ACHN (cell line): ENCODE measurements around the gene CDK1.

Source experiments
- DNase-seq: peaks from one replicate; pipeline ENCODE4 v3.0.0-alpha.2; 2015
- in situ Hi-C: cut with HindIII; loops from 2 replicates; pipeline ENCODE4 v1.10.0; 2017; ENCODE audit warnings: low sequenced_read_pairs, low pct_ligation_motif_present, low pct_unique_long_range_greater_than_20kb

Gene CDK1

GRCh38 chr10:60778214-60778970 lies at the start of gene CDK1:
CDK1 (plus strand) TSS chr10:60778478; CDS start chr10:60780166, 1,688 bp downstream.
- peak; percentile 99 for DNase-seq
- in situ Hi-C loops: no loop called here

DNA sequence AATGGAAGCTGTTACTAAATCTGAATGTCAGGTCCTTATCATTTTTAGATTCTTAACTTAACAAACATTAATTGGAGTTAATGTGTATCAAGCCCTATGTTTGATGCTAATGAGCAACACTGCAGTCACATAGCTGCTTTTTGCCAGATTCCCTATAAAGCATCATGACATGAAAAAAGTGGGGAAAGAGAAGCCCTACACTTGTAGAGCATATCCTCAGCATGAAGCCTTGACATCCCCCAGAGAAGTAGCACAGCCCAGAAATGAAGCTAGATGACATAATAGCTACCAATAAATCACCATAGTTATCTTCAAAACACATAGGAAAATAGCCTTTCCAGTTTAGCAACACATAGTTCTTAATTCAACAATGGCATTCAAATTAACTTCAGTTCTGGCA lies 49.2 kb upstream of the CDK1 start:
- in situ Hi-C loops: no loop called here
- DNase-seq: no peak

GRCh38 chr10:60731134-60731885 lies 47.0 kb upstream of the CDK1 start:
- in situ Hi-C loops: no loop called here

GRCh38 chr10:60732198-60732806 lies 46.0 kb upstream of the CDK1 start:
- in situ Hi-C loops: no loop called here
- no peak for DNase-seq

More at GRCh38 chr10:60731134-60731885, 47.0 kb upstream of the CDK1 start:
- no peak for DNase-seq

- in situ Hi-C loops: no loop called here
- DNase-seq: peak; percentile 54
Observed at GRCh38 chr10:60732807-60733516, 45.3 kb upstream of the CDK1 start.

DNA sequence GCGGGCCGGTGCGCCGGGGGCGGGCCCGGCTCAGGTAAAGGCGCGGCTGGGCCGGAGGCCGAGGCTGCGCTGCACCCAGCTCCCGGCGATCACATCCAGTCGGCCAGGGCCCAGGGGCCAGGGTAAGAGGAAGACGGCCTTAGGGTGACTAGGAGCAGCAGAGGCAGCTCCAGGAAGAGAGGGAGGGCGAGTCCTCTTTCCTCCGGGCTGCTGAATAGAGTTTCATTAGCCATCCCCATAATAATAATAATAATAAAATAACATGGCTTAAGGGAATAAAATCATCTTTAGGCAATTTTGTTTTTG lies 44.8 kb upstream of the CDK1 start:
- in situ Hi-C loops: no loop called here
- no peak for DNase-seq

DNA sequence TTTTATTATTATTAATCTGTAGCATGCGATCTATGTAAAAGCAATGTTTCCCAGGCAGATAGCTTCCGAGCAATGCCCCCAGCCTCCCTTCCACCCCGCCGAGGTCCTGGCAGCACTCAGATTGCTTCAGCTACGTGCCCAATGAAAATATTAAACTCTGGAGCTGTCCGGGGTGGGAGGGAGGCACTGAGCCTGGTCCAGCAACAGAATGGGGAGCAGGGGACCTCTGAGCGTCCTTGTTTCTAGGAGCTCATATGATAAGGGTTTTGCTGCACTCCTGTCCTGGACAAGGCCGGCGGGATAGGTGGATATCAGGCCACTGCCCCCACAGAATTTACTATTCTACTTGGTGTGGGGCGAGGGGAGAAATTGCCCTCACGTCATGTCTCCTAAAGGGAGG lies 44.5 kb upstream of the CDK1 start:
- DNase-seq: no peak
- in situ Hi-C loops: no loop called here

- no peak for DNase-seq
- in situ Hi-C loops: no loop called here
Observed at GRCh38 chr10:60734226-60734625, 44.1 kb upstream of the CDK1 start.

- in situ Hi-C loops: no loop called here
- DNase-seq: no peak
Observed at GRCh38 chr10:60735244-60735643, 43.0 kb upstream of the CDK1 start.

GRCh38 chr10:60737242-60737641 lies 41.0 kb upstream of the CDK1 start:
- no peak for DNase-seq
- in situ Hi-C loops: no loop called here

GRCh38 chr10:60739558-60739957 lies 38.7 kb upstream of the CDK1 start:
- DNase-seq: no peak
- in situ Hi-C loops: no loop called here

GRCh38 chr10:60742512-60742911 lies 35.8 kb upstream of the CDK1 start:
- in situ Hi-C loops: no loop called here
- DNase-seq: no peak

GRCh38 chr10:60747817-60748469 lies 30.3 kb upstream of the CDK1 start:
- DNase-seq: no peak
- in situ Hi-C loops: no loop called here

- in situ Hi-C loops: no loop called here
- no peak for DNase-seq
Observed at GRCh38 chr10:60753152-60753551, 25.1 kb upstream of the CDK1 start.

DNA sequence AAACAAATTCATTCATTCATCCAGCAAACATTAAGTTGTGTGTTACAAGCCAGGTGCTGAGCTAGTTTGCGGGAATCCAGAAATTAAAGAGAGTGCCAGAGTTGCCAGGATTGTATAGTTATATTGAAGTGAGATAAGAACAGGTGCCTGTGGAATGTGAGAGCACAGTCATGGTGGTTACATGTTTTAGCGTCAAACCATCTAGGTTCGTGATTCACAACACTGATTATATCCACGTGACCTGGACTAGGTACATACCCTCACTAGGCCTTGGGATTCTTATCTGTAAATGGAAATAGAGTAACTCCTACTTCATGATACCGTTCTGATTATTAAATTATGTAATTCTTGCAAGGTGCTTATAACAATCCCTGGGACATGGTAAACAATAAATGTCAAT lies 24.5 kb upstream of the CDK1 start:
- in situ Hi-C loops: no loop called here
- DNase-seq: no peak

GRCh38 chr10:60757420-60757895 lies 20.8 kb upstream of the CDK1 start:
- in situ Hi-C loops: no loop called here
- DNase-seq: no peak

DNA sequence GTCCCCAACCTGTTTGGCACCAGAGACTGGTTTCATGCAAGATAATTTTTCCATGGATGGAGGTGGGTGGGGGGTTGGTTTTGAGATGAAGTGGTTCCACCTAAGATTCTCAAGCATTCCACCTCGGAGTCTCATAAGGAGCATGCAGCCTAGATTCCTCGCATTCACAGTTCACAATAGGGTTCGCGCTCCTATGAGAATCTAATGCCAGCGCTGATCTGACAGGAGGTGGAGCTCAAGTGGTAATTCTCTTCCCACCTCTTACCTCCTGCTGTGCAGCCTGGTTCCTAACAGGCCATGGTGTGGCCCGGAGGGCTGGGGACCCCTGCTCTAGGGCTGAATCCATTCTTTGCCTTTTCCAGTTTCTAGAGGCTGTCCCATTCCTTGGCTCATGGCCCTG lies 19.1 kb upstream of the CDK1 start:
- in situ Hi-C loops: no loop called here
- no peak for DNase-seq

DNA sequence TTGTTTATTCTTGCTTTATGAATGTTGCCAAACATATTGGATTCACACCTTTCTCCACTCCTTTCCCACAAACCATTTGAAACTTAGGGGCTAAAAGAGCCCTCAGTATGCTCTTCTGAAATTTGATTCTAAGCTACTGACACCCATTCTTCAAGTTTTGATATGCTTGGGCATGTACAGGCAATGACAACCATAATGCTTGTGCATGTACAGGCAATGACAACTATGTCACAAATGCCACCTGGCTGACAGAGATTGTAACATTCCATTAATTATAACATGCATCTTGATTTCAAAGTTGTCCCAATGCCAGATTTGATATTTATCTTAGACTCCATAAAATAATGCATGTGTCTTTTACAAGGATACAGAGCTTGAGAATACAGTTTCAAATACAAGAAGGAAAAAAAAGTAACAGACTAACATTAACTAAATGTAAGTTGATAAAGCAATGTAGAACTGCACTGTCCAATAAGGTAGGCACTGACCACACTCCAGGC lies 17.5 kb upstream of the CDK1 start:
- DNase-seq: no peak
- in situ Hi-C loops: no loop called here
